ENCODE measurements around the gene LSAMP.
"Not testable (repeated sequence)": the region's sequence is repeated elsewhere in the genome, so short reads cannot be mapped to it uniquely, and the experiment has no call there.

Gene LSAMP

DNA sequence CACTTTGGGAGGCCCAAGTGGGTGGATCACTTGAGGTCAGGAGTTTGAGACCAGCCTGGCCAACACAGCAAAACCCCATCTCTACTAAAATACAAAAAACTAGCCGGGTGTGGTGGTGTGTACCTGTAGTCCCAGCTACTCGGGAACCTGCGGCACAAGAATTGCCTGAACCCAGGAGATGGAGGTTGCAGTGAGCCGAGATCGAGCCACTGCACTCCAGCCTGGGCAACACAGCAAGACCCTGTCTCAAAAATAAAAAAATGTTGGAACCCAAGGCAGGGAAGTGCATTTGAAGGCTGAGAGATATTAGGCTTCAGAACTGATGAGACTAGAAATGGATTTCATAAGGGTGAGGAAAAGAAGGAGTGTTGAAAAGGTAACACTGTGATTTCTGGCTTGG lies 600.6 kb downstream of the LSAMP start:
- not testable (repeated sequence) for H4K12ac ChIP-seq (ENCODE audit: low read depth, low read length); H2BK120ac ChIP-seq (ENCODE audit: insufficient read depth, low read length, poor library complexity); H3K4me3 ChIP-seq (ENCODE audit: low read depth, low read length); H3K4me2 ChIP-seq (ENCODE audit: low read length); H3K9ac ChIP-seq (ENCODE audit: low read length); H2BK12ac ChIP-seq (ENCODE audit: low read length); H4K91ac ChIP-seq (ENCODE audit: low read depth, low read length); H2AK5ac ChIP-seq (ENCODE audit: low read length); H4K8ac ChIP-seq (ENCODE audit: low read depth, low read length); H3K79me1 ChIP-seq (ENCODE audit: low read length); H3K14ac ChIP-seq (ENCODE audit: low read length); H3K36me3 ChIP-seq (ENCODE audit: control insufficient read depth in 1 of 2, insufficient read depth in 2 of 2, low read length in 2 of 2); H3K27me3 ChIP-seq (ENCODE audit: insufficient read depth, low read length); H3K27ac ChIP-seq (ENCODE audit: low read depth, low read length); H3K23ac ChIP-seq (ENCODE audit: low read length); H3K9me3 ChIP-seq (ENCODE audit: insufficient read depth, low read depth, low read length); H2BK5ac ChIP-seq (ENCODE audit: low read depth, low read length, poor library complexity); H3K79me2 ChIP-seq (ENCODE audit: control insufficient read depth, insufficient read depth, low read length, poor library complexity); H3K18ac ChIP-seq (ENCODE audit: low read length); DNase-seq; H2AFZ ChIP-seq (ENCODE audit: insufficient read depth, low read length, poor library complexity); H3K4ac ChIP-seq (ENCODE audit: low read depth, low read length); H3K4me1 ChIP-seq (ENCODE audit: control insufficient read depth in 1 of 2, insufficient read depth in 2 of 2, low read length in 2 of 2)
- no CpG with 5 or more reads among the region's 5 CpGs for whole genome bisulfite sequencing (ENCODE audit: extremely low coverage, insufficient coverage, insufficient read length)

DNA sequence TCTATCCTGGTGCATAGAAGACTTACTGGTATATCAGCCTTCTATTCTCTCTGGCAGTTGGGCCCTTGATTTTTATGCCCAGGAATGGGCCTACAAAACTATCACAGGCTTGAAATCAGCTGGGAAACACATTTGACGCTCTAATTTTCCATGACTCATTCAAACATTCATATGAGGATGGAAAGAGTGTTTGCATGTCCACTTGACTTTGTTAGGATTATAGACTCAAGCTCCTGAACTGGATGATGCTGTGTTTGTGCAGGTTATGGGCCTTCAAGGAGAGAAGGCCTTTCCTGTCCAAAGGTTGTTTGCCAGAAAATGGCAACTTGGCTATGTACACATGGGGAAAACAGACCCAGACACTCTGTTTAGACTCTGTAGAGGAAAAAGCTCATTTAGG lies 602.1 kb downstream of the LSAMP start:
- no peak overlapping the region for H2BK12ac ChIP-seq (ENCODE audit: low read length)
- no peak overlapping the region for H4K91ac ChIP-seq (ENCODE audit: low read depth, low read length)
- H3K79me2 ChIP-seq (ENCODE audit: control insufficient read depth, insufficient read depth, low read length, poor library complexity): no peaks in the 10 kb centered on the region
- H2BK120ac ChIP-seq (ENCODE audit: insufficient read depth, low read length, poor library complexity): no peak overlapping the region
- H2AK5ac ChIP-seq (ENCODE audit: low read length): no peak overlapping the region
- no peaks in the 10 kb centered on the region for H3K9me3 ChIP-seq (ENCODE audit: insufficient read depth, low read depth, low read length)
- H3K23ac ChIP-seq (ENCODE audit: low read length): no peak overlapping the region
- no peak for DNase-seq
- no peaks in the 10 kb centered on the region for H3K4me1 ChIP-seq (ENCODE audit: control insufficient read depth in 1 of 2, insufficient read depth in 2 of 2, low read length in 2 of 2)
- no peaks in the 10 kb centered on the region for H3K79me1 ChIP-seq (ENCODE audit: low read length)
- no peak overlapping the region for H4K8ac ChIP-seq (ENCODE audit: low read depth, low read length)
- H2AFZ ChIP-seq (ENCODE audit: insufficient read depth, low read length, poor library complexity): no peak overlapping the region
- no peak overlapping the region for H3K9ac ChIP-seq (ENCODE audit: low read length)
- H4K12ac ChIP-seq (ENCODE audit: low read depth, low read length): no peak overlapping the region
- H3K18ac ChIP-seq (ENCODE audit: low read length): no peak overlapping the region
- no peak overlapping the region for H3K14ac ChIP-seq (ENCODE audit: low read length)
- no peak overlapping the region for H3K4me3 ChIP-seq (ENCODE audit: low read depth, low read length)
- no CpG with 5 or more reads among the region's 1 CpG for WGBS (ENCODE audit: extremely low coverage, insufficient coverage, insufficient read length)
- no peak overlapping the region for H3K4me2 ChIP-seq (ENCODE audit: low read length)
- H3K27me3 ChIP-seq (ENCODE audit: insufficient read depth, low read length): no peaks in the 10 kb centered on the region
- no peak overlapping the region for H2BK5ac ChIP-seq (ENCODE audit: low read depth, low read length, poor library complexity)
- no peak overlapping the region for H3K27ac ChIP-seq (ENCODE audit: low read depth, low read length)
- H3K36me3 ChIP-seq (ENCODE audit: control insufficient read depth in 1 of 2, insufficient read depth in 2 of 2, low read length in 2 of 2): no peaks in the 10 kb centered on the region
- no peak overlapping the region for H3K4ac ChIP-seq (ENCODE audit: low read depth, low read length)

GRCh38 chr3:115839246-115839645 lies 606.0 kb downstream of the LSAMP start:
- H3K4me2 ChIP-seq (ENCODE audit: low read length): no peak overlapping the region
- H3K79me2 ChIP-seq (ENCODE audit: control insufficient read depth, insufficient read depth, low read length, poor library complexity): no peaks in the 10 kb centered on the region
- H3K23ac ChIP-seq (ENCODE audit: low read length): no peak overlapping the region
- no peaks in the 10 kb centered on the region for H3K27me3 ChIP-seq (ENCODE audit: insufficient read depth, low read length)
- H3K9me3 ChIP-seq (ENCODE audit: insufficient read depth, low read depth, low read length): no peaks in the 10 kb centered on the region
- H3K79me1 ChIP-seq (ENCODE audit: low read length): no peaks in the 10 kb centered on the region
- H2AK5ac ChIP-seq (ENCODE audit: low read length): no peak overlapping the region
- H4K8ac ChIP-seq (ENCODE audit: low read depth, low read length): no peak overlapping the region
- H2AFZ ChIP-seq (ENCODE audit: insufficient read depth, low read length, poor library complexity): no peak overlapping the region
- H4K12ac ChIP-seq (ENCODE audit: low read depth, low read length): no peak overlapping the region
- H3K36me3 ChIP-seq (ENCODE audit: control insufficient read depth in 1 of 2, insufficient read depth in 2 of 2, low read length in 2 of 2): no peaks in the 10 kb centered on the region
- H3K9ac ChIP-seq (ENCODE audit: low read length): no peak overlapping the region
- no peak overlapping the region for H2BK5ac ChIP-seq (ENCODE audit: low read depth, low read length, poor library complexity)
- H2BK12ac ChIP-seq (ENCODE audit: low read length): no peak overlapping the region
- no peak overlapping the region for H3K18ac ChIP-seq (ENCODE audit: low read length)
- no peak overlapping the region for H2BK120ac ChIP-seq (ENCODE audit: insufficient read depth, low read length, poor library complexity)
- no peak overlapping the region for H3K4me3 ChIP-seq (ENCODE audit: low read depth, low read length)
- no peak overlapping the region for H4K91ac ChIP-seq (ENCODE audit: low read depth, low read length)
- H3K27ac ChIP-seq (ENCODE audit: low read depth, low read length): no peak overlapping the region
- no peaks in the 10 kb centered on the region for H3K4me1 ChIP-seq (ENCODE audit: control insufficient read depth in 1 of 2, insufficient read depth in 2 of 2, low read length in 2 of 2)
- no peak for DNase-seq
- no peak overlapping the region for H3K14ac ChIP-seq (ENCODE audit: low read length)
- H3K4ac ChIP-seq (ENCODE audit: low read depth, low read length): no peak overlapping the region

DNA sequence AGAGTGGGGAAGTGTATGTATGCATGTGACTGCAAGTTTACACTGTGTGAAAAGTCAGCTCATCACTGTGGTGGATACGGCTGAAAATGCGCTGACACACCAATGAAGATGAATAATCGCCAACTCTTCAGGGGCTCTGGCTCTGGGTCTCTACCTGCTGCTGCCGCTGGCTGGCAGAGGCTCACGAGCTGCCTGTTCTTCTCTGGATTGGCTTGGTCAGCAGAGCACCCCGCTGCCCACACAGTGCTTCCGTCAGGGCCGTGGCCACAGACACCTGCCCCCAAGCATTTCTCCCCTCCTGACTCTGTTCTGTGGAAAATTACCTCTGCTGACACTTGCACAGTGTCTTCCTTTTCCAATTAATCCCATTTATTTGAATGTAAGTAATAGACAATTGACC lies 606.5 kb downstream of the LSAMP start:
- Histone ChIP-seq H2BK12ac (ENCODE audit: low read length) (no peak overlapping the region), H3K23ac (ENCODE audit: low read length) (no peak overlapping the region), H2BK5ac (ENCODE audit: low read depth, low read length, poor library complexity) (no peak overlapping the region), H3K4me1 (ENCODE audit: control insufficient read depth in 1 of 2, insufficient read depth in 2 of 2, low read length in 2 of 2) (no peaks in the 10 kb centered on the region), H3K79me2 (ENCODE audit: control insufficient read depth, insufficient read depth, low read length, poor library complexity) (no peaks in the 10 kb centered on the region), H3K27me3 (ENCODE audit: insufficient read depth, low read length) (no peaks in the 10 kb centered on the region), H4K91ac (ENCODE audit: low read depth, low read length) (no peak overlapping the region), H3K14ac (ENCODE audit: low read length) (no peak overlapping the region), H3K36me3 (ENCODE audit: control insufficient read depth in 1 of 2, insufficient read depth in 2 of 2, low read length in 2 of 2) (no peaks in the 10 kb centered on the region), H3K4me3 (ENCODE audit: low read depth, low read length) (no peak overlapping the region), H4K12ac (ENCODE audit: low read depth, low read length) (no peak overlapping the region), H3K27ac (ENCODE audit: low read depth, low read length) (no peak overlapping the region), H3K4ac (ENCODE audit: low read depth, low read length) (no peak overlapping the region), H3K9ac (ENCODE audit: low read length) (no peak overlapping the region), H3K18ac (ENCODE audit: low read length) (no peak overlapping the region), H2AFZ (ENCODE audit: insufficient read depth, low read length, poor library complexity) (no peak overlapping the region), H4K8ac (ENCODE audit: low read depth, low read length) (no peak overlapping the region), H3K9me3 (ENCODE audit: insufficient read depth, low read depth, low read length) (no peaks in the 10 kb centered on the region), H3K79me1 (ENCODE audit: low read length) (no peaks in the 10 kb centered on the region), H2AK5ac (ENCODE audit: low read length) (no peak overlapping the region), H3K4me2 (ENCODE audit: low read length) (no peak overlapping the region), H2BK120ac (ENCODE audit: insufficient read depth, low read length, poor library complexity) (no peak overlapping the region)
- no CpG with 5 or more reads among the region's 8 CpGs for WGBS (ENCODE audit: extremely low coverage, insufficient coverage, insufficient read length)
- no peak for DNase-seq

DNA sequence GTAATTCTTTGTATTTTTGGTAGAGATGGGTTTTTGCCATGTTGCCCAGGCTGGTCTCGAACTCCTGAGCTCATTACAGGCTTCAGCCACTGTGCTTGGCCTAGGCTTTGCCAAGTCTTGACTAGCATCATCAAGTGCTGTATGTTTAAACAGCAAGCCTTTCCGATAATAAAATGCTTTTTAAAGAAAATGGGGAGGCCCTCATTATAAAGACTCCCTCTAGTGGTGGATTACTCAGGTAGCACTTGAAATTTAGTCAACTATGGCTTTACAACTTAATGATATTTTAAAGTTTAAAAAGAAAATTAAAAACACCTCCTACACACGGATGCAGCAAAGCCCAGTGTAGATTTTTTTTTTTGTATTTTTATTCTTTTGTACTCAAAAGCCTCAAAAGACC lies 608.3 kb downstream of the LSAMP start:
- H2AK5ac ChIP-seq (ENCODE audit: low read length): no peak overlapping the region
- no peak overlapping the region for H2BK5ac ChIP-seq (ENCODE audit: low read depth, low read length, poor library complexity)
- no peaks in the 10 kb centered on the region for H3K79me2 ChIP-seq (ENCODE audit: control insufficient read depth, insufficient read depth, low read length, poor library complexity)
- H3K18ac ChIP-seq (ENCODE audit: low read length): no peak overlapping the region
- H3K79me1 ChIP-seq (ENCODE audit: low read length): no peaks in the 10 kb centered on the region
- H2BK12ac ChIP-seq (ENCODE audit: low read length): no peak overlapping the region
- no peak overlapping the region for H4K8ac ChIP-seq (ENCODE audit: low read depth, low read length)
- H2BK120ac ChIP-seq (ENCODE audit: insufficient read depth, low read length, poor library complexity): no peak overlapping the region
- H3K9ac ChIP-seq (ENCODE audit: low read length): no peak overlapping the region
- H3K23ac ChIP-seq (ENCODE audit: low read length): no peak overlapping the region
- no peaks in the 10 kb centered on the region for H3K27me3 ChIP-seq (ENCODE audit: insufficient read depth, low read length)
- H3K4ac ChIP-seq (ENCODE audit: low read depth, low read length): no peak overlapping the region
- no peak overlapping the region for H3K4me3 ChIP-seq (ENCODE audit: low read depth, low read length)
- H4K12ac ChIP-seq (ENCODE audit: low read depth, low read length): no peak overlapping the region
- H3K4me1 ChIP-seq (ENCODE audit: control insufficient read depth in 1 of 2, insufficient read depth in 2 of 2, low read length in 2 of 2): no peaks in the 10 kb centered on the region
- H3K14ac ChIP-seq (ENCODE audit: low read length): no peak overlapping the region
- no peak overlapping the region for H3K4me2 ChIP-seq (ENCODE audit: low read length)
- no peak overlapping the region for H3K27ac ChIP-seq (ENCODE audit: low read depth, low read length)
- WGBS (ENCODE audit: extremely low coverage, insufficient coverage, insufficient read length): no CpG with 5 or more reads among the region's 3 CpGs
- peak in 1 of 2 donors; percentile 39 for DNase-seq
- no peaks in the 10 kb centered on the region for H3K36me3 ChIP-seq (ENCODE audit: control insufficient read depth in 1 of 2, insufficient read depth in 2 of 2, low read length in 2 of 2)
- H3K9me3 ChIP-seq (ENCODE audit: insufficient read depth, low read depth, low read length): no peaks in the 10 kb centered on the region
- H2AFZ ChIP-seq (ENCODE audit: insufficient read depth, low read length, poor library complexity): no peak overlapping the region
- H4K91ac ChIP-seq (ENCODE audit: low read depth, low read length): no peak overlapping the region

Data from trophoblast cell (in vitro differentiated cells and primary cell).